ENCODE results near the gene HOXC5. TPM values are rescaled to one million over a fixed set of nuclear protein-coding genes. Genes with fewer than 3 reads are reported as not detected.
"Not testable (repeated sequence)": the region's sequence is repeated elsewhere in the genome, so short reads cannot be mapped to it uniquely, and the experiment has no call there.

The HOXC5 gene
- total RNA-seq, 4 donors from 2014 or later: 0.36 to 1.4 TPM; not detected in 2

DNA sequence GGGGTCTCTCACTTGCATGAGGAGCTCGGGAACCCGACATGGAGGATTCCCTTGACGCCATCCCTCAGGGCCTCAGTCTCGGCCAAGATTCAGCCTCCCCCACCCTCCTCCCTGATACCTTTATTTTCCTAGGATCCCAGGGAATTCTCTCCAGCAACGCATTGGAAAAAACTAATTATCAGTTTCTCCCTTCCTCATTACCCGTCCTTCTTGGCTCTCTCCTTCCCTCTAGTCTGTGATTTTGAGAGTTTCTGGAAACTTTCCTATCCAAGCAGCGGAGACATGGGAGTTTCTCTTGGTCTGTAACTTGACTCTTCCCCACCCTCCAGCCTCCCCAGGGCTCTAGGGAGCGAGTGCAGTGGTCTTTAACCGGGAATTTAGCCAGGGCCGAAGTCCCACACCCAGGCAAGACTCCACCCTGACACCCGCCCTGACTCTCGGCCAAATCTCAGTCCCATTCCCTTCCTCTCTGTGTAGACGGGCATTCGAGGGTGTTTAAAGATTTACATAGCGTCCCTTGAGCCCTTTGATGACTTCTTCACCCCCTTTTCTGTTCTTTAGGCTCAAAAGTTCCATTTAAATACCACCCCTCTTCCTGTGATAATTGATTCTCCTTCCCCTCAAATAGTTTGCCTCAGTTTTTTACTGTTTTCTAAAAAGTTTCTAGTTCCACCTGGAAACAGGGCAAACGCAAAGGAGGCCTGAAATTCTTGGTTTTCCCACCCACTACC is 6.7 kb downstream of the HOXC5 start:
- Histone ChIP-seq H3K9me3 (no peaks in the 10 kb centered on the region), H3K4me1 (peaks cover 19 to 27% of the 10 kb centered on the region in 2 donors), H3K36me3 (no peaks in the 10 kb centered on the region), H3K27ac (peak overlapping the region; percentile 25 to 68 (median 65)), H3K4me3 (peak overlapping the region; percentile 6 to 32 (median 28)), H3K27me3 (no peaks in the 10 kb centered on the region)
- in situ Hi-C loops (cut with MboI; ENCODE audit: low sequenced_read_pairs in 4 of 4) (no loop called here), intact Hi-C loops (cut with DNase I; ENCODE audit: low total_unique reads) (no loop called here)
- DNase-seq (no peak), ATAC-seq (peak; percentile 37 to 53)
- no peak for TF ChIP-seq CTCF (IDR thresholded peaks at IDR 0.05 in 4 of 5, conservative IDR thresholded peaks at IDR 0.05 in 1 of 5)
- no peak for TF ChIP-seq POLR2A (IDR thresholded peaks at IDR 0.05)

DNA sequence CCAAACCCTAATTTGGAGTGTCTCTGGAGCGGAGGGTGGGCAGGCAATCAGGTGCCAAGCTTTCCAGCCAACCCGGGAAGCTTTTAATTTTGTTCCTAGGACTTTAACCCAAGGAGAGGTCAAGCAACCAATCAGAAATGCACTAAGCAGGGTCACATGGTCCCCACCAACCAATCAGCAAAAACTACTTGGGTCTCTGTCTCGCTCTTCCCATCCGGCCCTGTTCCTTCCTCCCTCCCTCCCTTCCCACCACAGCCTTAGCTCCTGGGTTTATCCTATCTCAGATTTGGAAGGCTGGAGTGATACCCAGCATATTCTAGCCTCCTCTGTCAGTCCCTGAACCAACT is 7.3 kb downstream of the HOXC5 start:
- Histone ChIP-seq H3K27me3 (no peaks in the 10 kb centered on the region), H3K4me1 (peaks cover 19 to 27% of the 10 kb centered on the region in 2 donors)
- peak; percentile 69 to 76 for ATAC-seq

GRCh38 chr12:54040648-54041047 is 7.8 kb downstream of the HOXC5 start:
- H3K9me3 ChIP-seq: no peaks in the 10 kb centered on the region
- TF ChIP-seq POLR2A (IDR thresholded peaks at IDR 0.05): no peak
- no peak for TF ChIP-seq CTCF (IDR thresholded peaks at IDR 0.05 in 4 of 5, conservative IDR thresholded peaks at IDR 0.05 in 1 of 5)
- H3K36me3 ChIP-seq: no peaks in the 10 kb centered on the region
- no peak overlapping the region for H3K4me3 ChIP-seq
- in situ Hi-C loops (cut with MboI; ENCODE audit: low sequenced_read_pairs in 4 of 4): no loop called here
- intact Hi-C loops (cut with DNase I; ENCODE audit: low total_unique reads): no loop called here
- ATAC-seq: no peak
- H3K4me1 ChIP-seq: peaks cover 19 to 27% of the 10 kb centered on the region in 2 donors
- peak overlapping the region in 1 of 4 donors; percentile 67 for H3K27ac ChIP-seq
- H3K27me3 ChIP-seq: no peaks in the 10 kb centered on the region
- DNase-seq: no peak

More for the DNA sequence above, 7.3 kb downstream of the HOXC5 start:
- H3K4me3 ChIP-seq: peak overlapping the region; percentile 6 to 32 (median 28)
- H3K9me3 ChIP-seq: no peaks in the 10 kb centered on the region
- in situ Hi-C loops (cut with MboI; ENCODE audit: low sequenced_read_pairs in 4 of 4) (no loop called here), intact Hi-C loops (cut with DNase I; ENCODE audit: low total_unique reads) (no loop called here)
- no peaks in the 10 kb centered on the region for H3K36me3 ChIP-seq
- H3K27ac ChIP-seq: peak overlapping the region; percentile 25 to 68 (median 65)
- DNase-seq: peak in 1 of 2 donors; percentile 58
- no peak for TF ChIP-seq CTCF (IDR thresholded peaks at IDR 0.05 in 4 of 5, conservative IDR thresholded peaks at IDR 0.05 in 1 of 5)
- TF ChIP-seq POLR2A (IDR thresholded peaks at IDR 0.05): no peak

DNA sequence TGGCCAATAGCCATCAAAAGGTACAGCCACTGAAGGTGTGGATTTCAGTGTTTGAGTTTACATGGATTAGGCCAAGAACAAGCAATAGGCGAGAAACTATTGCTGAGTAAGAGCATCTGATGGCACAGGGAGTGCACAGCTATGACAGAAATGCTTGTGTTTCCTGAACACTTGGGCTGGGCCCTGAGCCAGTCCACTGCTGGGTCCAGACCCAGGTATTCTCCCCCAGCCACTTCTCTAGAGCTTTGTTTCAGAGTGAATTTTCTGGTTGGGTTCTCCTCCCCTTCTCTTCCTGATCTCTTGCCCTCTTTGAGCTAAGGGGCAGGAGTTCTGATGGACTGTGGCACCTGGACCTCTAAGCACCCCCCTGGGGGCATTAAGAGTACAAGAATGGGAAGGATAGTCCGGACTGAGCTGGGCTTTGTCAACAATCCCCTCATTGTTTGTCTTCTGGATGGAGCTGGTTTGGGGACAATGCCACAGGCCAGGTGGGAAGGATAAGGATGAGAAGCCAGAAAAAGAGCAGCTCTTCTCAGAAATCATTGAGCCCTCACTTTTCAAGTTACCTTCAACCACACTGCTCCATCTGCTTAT is 8.3 kb downstream of the HOXC5 start:
- in situ Hi-C loops (cut with MboI; ENCODE audit: low sequenced_read_pairs in 4 of 4): no loop called here
- Histone ChIP-seq H3K4me1 (peaks cover 19 to 27% of the 10 kb centered on the region in 2 donors), H3K27ac (no peak overlapping the region), H3K9me3 (no peaks in the 10 kb centered on the region), H3K27me3 (no peaks in the 10 kb centered on the region), H3K4me3 (no peak overlapping the region), H3K36me3 (no peaks in the 10 kb centered on the region)
- intact Hi-C loops (cut with DNase I; ENCODE audit: low total_unique reads): no loop called here
- no peak for DNase-seq
- TF ChIP-seq POLR2A (IDR thresholded peaks at IDR 0.05) (no peak), CTCF (IDR thresholded peaks at IDR 0.05 in 4 of 5, conservative IDR thresholded peaks at IDR 0.05 in 1 of 5) (no peak)
- no peak for ATAC-seq

- DNase-seq; H3K36me3 ChIP-seq; H3K9me3 ChIP-seq; intact Hi-C loops (cut with DNase I; ENCODE audit: low total_unique reads); H3K4me3 ChIP-seq; H3K27ac ChIP-seq; in situ Hi-C loops (cut with MboI; ENCODE audit: low sequenced_read_pairs in 4 of 4); ATAC-seq; H3K27me3 ChIP-seq: not testable (repeated sequence)
- peaks cover 19 to 21% of the 10 kb centered on the region in 2 donors for H3K4me1 ChIP-seq
These were observed 9.2 kb downstream of the HOXC5 start for GRCh38 chr12:54042033-54042432.
